GM19043 (cell line): ENCODE measurements around the gene ATP7B.

Source experiments
- ATAC-seq: cut with Tn5 transposase; IDR thresholded peaks from one replicate; pipeline ENCODE4 v1.9.1; 2021; ENCODE audit warnings: low read depth; ENCODE audit not compliant: unreplicated experiment

ATP7B gene

GRCh38 chr13:51980908-51981307 is 30.3 kb downstream of the ATP7B start:
- no peak for ATAC-seq

- no peak for ATAC-seq
Measured at GRCh38 chr13:51978796-51979556, 32.3 kb downstream of the ATP7B start.

GRCh38 chr13:51977625-51978024 is 33.6 kb downstream of the ATP7B start:
- no peak for ATAC-seq

GRCh38 chr13:51976890-51977289 is 34.4 kb downstream of the ATP7B start:
- no peak for ATAC-seq

GRCh38 chr13:51976423-51976822 is 34.8 kb downstream of the ATP7B start:
- ATAC-seq: no peak

GRCh38 chr13:51974482-51974881 is 36.8 kb downstream of the ATP7B start:
- no peak for ATAC-seq

GRCh38 chr13:51971520-51972426 is 39.5 kb downstream of the ATP7B start:
- ATAC-seq: no peak

GRCh38 chr13:51970349-51970748 is 40.9 kb downstream of the ATP7B start:
- no peak for ATAC-seq

GRCh38 chr13:51967482-51968446 is 43.5 kb downstream of the ATP7B start:
- ATAC-seq: no peak

- ATAC-seq: no peak
Measured at GRCh38 chr13:51966186-51966585, 45.1 kb downstream of the ATP7B start.

- no peak for ATAC-seq
Measured at GRCh38 chr13:51961493-51962403, 49.5 kb downstream of the ATP7B start.

GRCh38 chr13:51960766-51961165 is 50.5 kb downstream of the ATP7B start:
- no peak for ATAC-seq

GRCh38 chr13:51959773-51960172 is 51.5 kb downstream of the ATP7B start:
- ATAC-seq: peak; percentile 66

- ATAC-seq: peak; percentile 22
Measured at GRCh38 chr13:51958217-51958547, 53.1 kb downstream of the ATP7B start.

GRCh38 chr13:51957377-51958216 is 53.7 kb downstream of the ATP7B start:
- ATAC-seq: peak; percentile 45

- no peak for ATAC-seq
Measured at GRCh38 chr13:51956717-51957116, 54.5 kb downstream of the ATP7B start.

- ATAC-seq: no peak
Measured at GRCh38 chr13:51955816-51956603, 55.2 kb downstream of the ATP7B start.

- no peak for ATAC-seq
Measured at GRCh38 chr13:51955281-51955771, 55.9 kb downstream of the ATP7B start.
